ENCODE measurements around the gene RFLNA. TPM values are rescaled to one million over a fixed set of nuclear protein-coding genes. Genes with fewer than 3 reads are reported as not detected.

The RFLNA gene
- total and polyA plus RNA-seq, 2 of the 13 experiments (the other 11 are each of a cell fraction or from before 2014, with no cell fraction given) = not detected

GRCh38 chr12:124352839-124353238 lies 57.9 kb downstream of the RFLNA start (continued):
- TF ChIP-seq JDP2 (CRISPR knock-in tag; IDR thresholded peaks at IDR 0.05; ENCODE audit: borderline replicate concordance) = no peak
- TF ChIP-seq ZNF264 (CRISPR knock-in tag; IDR thresholded peaks at IDR 0.05) = no peak
- TF ChIP-seq, protein P1, sequence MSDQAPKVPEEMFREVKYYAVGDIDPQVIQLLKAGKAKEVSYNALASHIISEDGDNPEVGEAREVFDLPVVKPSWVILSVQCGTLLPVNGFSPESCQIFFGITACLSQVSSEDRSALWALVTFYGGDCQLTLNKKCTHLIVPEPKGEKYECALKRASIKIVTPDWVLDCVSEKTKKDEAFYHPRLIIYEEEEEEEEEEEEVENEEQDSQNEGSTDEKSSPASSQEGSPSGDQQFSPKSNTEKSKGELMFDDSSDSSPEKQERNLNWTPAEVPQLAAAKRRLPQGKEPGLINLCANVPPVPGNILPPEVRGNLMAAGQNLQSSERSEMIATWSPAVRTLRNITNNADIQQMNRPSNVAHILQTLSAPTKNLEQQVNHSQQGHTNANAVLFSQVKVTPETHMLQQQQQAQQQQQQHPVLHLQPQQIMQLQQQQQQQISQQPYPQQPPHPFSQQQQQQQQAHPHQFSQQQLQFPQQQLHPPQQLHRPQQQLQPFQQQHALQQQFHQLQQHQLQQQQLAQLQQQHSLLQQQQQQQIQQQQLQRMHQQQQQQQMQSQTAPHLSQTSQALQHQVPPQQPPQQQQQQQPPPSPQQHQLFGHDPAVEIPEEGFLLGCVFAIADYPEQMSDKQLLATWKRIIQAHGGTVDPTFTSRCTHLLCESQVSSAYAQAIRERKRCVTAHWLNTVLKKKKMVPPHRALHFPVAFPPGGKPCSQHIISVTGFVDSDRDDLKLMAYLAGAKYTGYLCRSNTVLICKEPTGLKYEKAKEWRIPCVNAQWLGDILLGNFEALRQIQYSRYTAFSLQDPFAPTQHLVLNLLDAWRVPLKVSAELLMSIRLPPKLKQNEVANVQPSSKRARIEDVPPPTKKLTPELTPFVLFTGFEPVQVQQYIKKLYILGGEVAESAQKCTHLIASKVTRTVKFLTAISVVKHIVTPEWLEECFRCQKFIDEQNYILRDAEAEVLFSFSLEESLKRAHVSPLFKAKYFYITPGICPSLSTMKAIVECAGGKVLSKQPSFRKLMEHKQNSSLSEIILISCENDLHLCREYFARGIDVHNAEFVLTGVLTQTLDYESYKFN (CRISPR knock-in tag; conservative IDR thresholded peaks at IDR 0.05) = peak; percentile 83
- TF ChIP-seq ZNF282 (IDR thresholded peaks at IDR 0.05; ENCODE audit: partially characterized antibody) = no peak
- peak; percentile 55; the same call in 1 of the 2 replicates for TF ChIP-seq ZMYM4 (CRISPR knock-in tag; IDR thresholded peaks at IDR 0.05)
- TF ChIP-seq KDM5B (CRISPR knock-in tag; IDR thresholded peaks at IDR 0.05; ENCODE audit: borderline replicate concordance) = peak; percentile 80; the same call in 1 of the 2 replicates
- no peak for TF ChIP-seq ATAD3A (CRISPR knock-in tag; IDR thresholded peaks at IDR 0.05)
- TF ChIP-seq ZNF674 (CRISPR knock-in tag; IDR thresholded peaks at IDR 0.05; ENCODE audit: low read depth) = no peak
- TF ChIP-seq ZSCAN21 (CRISPR knock-in tag; IDR thresholded peaks at IDR 0.05; ENCODE audit: borderline replicate concordance) = no peak
- TF ChIP-seq YEATS2 (CRISPR knock-in tag; IDR thresholded peaks at IDR 0.05; ENCODE audit: borderline replicate concordance) = no peak
- no peak for TF ChIP-seq ATRX (CRISPR knock-in tag; IDR thresholded peaks at IDR 0.05; ENCODE audit: borderline replicate concordance)
- TF ChIP-seq GABPB1 (CRISPR knock-in tag; IDR thresholded peaks at IDR 0.05) = no peak
- 0 out of 2 replicates have a peak, but pooled peaks have one; percentile 35 for TF ChIP-seq KLF12 (CRISPR knock-in tag; IDR thresholded peaks at IDR 0.05; ENCODE audit: borderline replicate concordance)
- TF ChIP-seq WIZ (CRISPR knock-in tag; IDR thresholded peaks at IDR 0.05) = no peak
- no peak for TF ChIP-seq TBL1XR1 (IDR thresholded peaks at IDR 0.05; ENCODE audit: borderline replicate concordance, low read length, partially characterized antibody)
- TF ChIP-seq, protein P2, sequence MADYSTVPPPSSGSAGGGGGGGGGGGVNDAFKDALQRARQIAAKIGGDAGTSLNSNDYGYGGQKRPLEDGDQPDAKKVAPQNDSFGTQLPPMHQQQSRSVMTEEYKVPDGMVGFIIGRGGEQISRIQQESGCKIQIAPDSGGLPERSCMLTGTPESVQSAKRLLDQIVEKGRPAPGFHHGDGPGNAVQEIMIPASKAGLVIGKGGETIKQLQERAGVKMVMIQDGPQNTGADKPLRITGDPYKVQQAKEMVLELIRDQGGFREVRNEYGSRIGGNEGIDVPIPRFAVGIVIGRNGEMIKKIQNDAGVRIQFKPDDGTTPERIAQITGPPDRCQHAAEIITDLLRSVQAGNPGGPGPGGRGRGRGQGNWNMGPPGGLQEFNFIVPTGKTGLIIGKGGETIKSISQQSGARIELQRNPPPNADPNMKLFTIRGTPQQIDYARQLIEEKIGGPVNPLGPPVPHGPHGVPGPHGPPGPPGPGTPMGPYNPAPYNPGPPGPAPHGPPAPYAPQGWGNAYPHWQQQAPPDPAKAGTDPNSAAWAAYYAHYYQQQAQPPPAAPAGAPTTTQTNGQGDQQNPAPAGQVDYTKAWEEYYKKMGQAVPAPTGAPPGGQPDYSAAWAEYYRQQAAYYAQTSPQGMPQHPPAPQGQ (CRISPR knock-in tag; IDR thresholded peaks at IDR 0.05; ENCODE audit: borderline replicate concordance) = no peak
- TF ChIP-seq HMG20B (CRISPR knock-in tag; conservative IDR thresholded peaks at IDR 0.05) = peak; percentile 64; the same call in 1 of the 2 replicates
- peak; percentile 65; the same call in 1 of the 2 replicates for TF ChIP-seq SPEN (CRISPR knock-in tag; IDR thresholded peaks at IDR 0.05; ENCODE audit: low read depth)
- peak; percentile 82; the same call in 1 of the 2 replicates for TF ChIP-seq ETV5 (CRISPR knock-in tag; IDR thresholded peaks at IDR 0.05; ENCODE audit: borderline replicate concordance)
- TF ChIP-seq CC2D1A (CRISPR knock-in tag; IDR thresholded peaks at IDR 0.05) = no peak
- TF ChIP-seq RBM39 (IDR thresholded peaks at IDR 0.05; ENCODE audit: low read depth, low read length, poor library complexity, severe bottlenecking) = no peak
- peak; percentile 88 for TF ChIP-seq HNF4A (CRISPR knock-in tag; IDR thresholded peaks at IDR 0.05)
- peak; percentile 43; the same call in 1 of the 2 replicates for TF ChIP-seq ZNF552 (CRISPR knock-in tag; IDR thresholded peaks at IDR 0.05; ENCODE audit: borderline replicate concordance)
- TF ChIP-seq, protein P3, sequence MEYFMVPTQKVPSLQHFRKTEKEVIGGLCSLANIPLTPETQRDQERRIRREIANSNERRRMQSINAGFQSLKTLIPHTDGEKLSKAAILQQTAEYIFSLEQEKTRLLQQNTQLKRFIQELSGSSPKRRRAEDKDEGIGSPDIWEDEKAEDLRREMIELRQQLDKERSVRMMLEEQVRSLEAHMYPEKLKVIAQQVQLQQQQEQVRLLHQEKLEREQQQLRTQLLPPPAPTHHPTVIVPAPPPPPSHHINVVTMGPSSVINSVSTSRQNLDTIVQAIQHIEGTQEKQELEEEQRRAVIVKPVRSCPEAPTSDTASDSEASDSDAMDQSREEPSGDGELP (IDR thresholded peaks at IDR 0.05; ENCODE audit: borderline replicate concordance, low read depth) = peak; percentile 94
- TF ChIP-seq IRX3 (CRISPR knock-in tag; IDR thresholded peaks at IDR 0.05; ENCODE audit: borderline replicate concordance, low read depth) = no peak
- no peak for TF ChIP-seq SIN3B (IDR thresholded peaks at IDR 0.05; ENCODE audit: low read length)
